ENCODE measurements around the gene BABAM2. TPM values are rescaled to one million over a fixed set of nuclear protein-coding genes. Genes with fewer than 3 reads are reported as not detected.

The BABAM2 gene
- total RNA-seq, 2 donors from 2014 or later = 32.2 to 33.5 TPM

DNA sequence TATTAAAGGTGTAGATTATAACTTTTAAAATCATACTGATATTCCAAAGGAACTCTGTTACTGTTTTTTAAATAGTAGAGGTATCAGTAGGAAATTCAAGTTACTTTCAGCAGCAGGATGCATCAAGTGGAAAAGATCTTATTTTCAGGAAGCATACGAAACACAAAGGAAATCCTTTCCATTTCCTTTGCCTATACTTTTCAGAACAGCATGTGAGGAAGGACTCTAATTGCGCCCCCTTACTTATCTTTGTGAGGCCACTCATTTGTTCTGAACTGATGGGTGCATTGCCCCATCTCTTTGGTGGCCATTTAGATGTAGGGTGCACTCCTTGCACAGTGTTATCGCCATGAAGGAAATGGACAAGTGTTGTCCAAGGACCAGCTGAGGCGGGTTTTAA, 145.3 kb downstream of the BABAM2 start:
- no peak overlapping the region for H3K9ac ChIP-seq (ENCODE audit: low read depth in 2 of 2, low read length in 2 of 2)
- H3K36me3 ChIP-seq = no peaks in the 10 kb centered on the region
- intact Hi-C loops (cut with DNase I) = no loop called here
- no peak for DNase-seq
- H3K4me1 ChIP-seq = no peaks in the 10 kb centered on the region
- H3K27me3 ChIP-seq = no peaks in the 10 kb centered on the region
- TF ChIP-seq, protein P1, sequence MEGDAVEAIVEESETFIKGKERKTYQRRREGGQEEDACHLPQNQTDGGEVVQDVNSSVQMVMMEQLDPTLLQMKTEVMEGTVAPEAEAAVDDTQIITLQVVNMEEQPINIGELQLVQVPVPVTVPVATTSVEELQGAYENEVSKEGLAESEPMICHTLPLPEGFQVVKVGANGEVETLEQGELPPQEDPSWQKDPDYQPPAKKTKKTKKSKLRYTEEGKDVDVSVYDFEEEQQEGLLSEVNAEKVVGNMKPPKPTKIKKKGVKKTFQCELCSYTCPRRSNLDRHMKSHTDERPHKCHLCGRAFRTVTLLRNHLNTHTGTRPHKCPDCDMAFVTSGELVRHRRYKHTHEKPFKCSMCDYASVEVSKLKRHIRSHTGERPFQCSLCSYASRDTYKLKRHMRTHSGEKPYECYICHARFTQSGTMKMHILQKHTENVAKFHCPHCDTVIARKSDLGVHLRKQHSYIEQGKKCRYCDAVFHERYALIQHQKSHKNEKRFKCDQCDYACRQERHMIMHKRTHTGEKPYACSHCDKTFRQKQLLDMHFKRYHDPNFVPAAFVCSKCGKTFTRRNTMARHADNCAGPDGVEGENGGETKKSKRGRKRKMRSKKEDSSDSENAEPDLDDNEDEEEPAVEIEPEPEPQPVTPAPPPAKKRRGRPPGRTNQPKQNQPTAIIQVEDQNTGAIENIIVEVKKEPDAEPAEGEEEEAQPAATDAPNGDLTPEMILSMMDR (IDR thresholded peaks at IDR 0.05) = no peak
- no peak overlapping the region for H3K4me3 ChIP-seq
- no peaks in the 10 kb centered on the region for H3K9me3 ChIP-seq
- H3K27ac ChIP-seq = no peak overlapping the region

DNA sequence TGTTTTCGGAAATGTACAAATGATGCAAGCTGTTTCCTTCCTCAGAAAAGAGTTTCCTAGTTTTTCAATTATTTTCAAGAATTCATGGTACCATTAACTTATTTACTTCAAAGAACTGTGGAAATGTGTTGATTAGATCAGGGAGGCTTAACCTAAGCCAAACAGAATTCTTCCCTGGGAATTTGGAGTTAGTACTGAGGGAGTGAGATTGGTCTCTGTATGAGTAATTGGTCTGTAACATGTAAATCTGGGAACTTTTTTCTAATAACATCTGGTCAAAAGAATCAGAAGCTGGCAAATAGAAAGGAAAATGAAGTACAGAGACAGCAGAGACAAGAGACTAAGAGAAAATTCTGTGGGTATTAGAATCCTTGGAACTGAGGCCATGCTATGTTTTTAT, 145.8 kb downstream of the BABAM2 start:
- no peaks in the 10 kb centered on the region for H3K4me1 ChIP-seq

DNA sequence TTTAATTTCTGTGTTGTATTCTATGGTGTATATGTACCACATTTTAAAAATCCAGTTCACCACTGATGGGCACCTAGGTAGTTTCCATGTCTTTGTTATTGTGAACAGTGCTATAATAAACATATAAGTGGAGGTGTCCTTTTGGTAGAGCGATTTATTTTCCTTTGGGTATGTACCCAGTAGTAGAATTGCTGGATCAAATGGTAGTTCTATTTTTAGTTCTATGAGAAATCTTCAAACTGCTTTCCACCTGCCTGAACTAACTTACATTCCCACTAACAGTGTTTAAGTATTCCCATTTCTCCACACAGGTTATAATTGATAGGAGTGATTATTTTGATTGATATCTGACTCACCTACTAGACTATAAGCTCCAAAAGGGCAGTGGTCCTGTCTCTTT, 148.2 kb downstream of the BABAM2 start:
- H3K4me3 ChIP-seq = no peak overlapping the region
- intact Hi-C loops (cut with DNase I) = no loop called here
- H3K9ac ChIP-seq (ENCODE audit: low read depth in 2 of 2, low read length in 2 of 2) = no peak overlapping the region
- H3K36me3 ChIP-seq = no peaks in the 10 kb centered on the region
- no peaks in the 10 kb centered on the region for H3K4me1 ChIP-seq
- no peak overlapping the region for H3K27ac ChIP-seq
- TF ChIP-seq, protein P1 (IDR thresholded peaks at IDR 0.05) = no peak
- no peak for DNase-seq
- no peaks in the 10 kb centered on the region for H3K9me3 ChIP-seq
- H3K27me3 ChIP-seq = no peaks in the 10 kb centered on the region

More for the DNA sequence above, 145.8 kb downstream of the BABAM2 start:
- no peaks in the 10 kb centered on the region for H3K27me3 ChIP-seq
- intact Hi-C loops (cut with DNase I) = no loop called here
- TF ChIP-seq, protein P1 (IDR thresholded peaks at IDR 0.05) = no peak
- no peak overlapping the region for H3K9ac ChIP-seq (ENCODE audit: low read depth in 2 of 2, low read length in 2 of 2)
- no peaks in the 10 kb centered on the region for H3K9me3 ChIP-seq
- H3K4me3 ChIP-seq = no peak overlapping the region
- H3K27ac ChIP-seq = no peak overlapping the region
- no peak for DNase-seq
- H3K36me3 ChIP-seq = no peaks in the 10 kb centered on the region

DNA sequence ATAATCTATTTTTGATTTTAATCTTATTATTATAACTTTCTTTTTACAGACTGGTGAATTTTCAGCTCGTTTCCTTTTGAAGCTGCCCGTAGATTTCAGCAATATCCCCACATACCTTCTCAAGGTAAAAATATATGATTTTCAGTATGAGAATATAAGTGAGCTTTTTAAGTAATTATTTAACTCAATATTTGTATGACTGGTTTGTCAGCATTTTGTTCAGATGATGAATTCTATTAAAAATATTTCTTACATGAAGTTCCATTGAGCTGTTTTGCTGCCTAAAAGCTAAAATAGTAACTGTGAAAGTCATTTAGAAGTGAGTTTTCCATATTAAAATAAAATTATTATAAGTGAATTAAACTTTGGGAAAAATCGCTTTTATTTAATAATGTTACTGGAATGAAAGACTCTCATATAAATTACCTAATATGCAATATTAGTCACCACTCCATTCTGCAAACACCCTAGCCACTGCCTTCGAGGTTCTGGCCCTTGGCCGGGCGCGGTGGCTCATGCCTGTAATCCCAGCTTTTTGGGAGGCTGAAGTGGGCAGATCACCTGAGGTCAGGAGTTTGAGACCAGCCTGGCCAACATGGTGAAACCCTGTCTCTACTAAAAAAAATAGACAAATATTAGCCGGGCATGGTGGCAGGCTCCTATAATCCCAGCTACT, 155.3 kb downstream of the BABAM2 start:
- no peaks in the 10 kb centered on the region for H3K27me3 ChIP-seq
- H3K9me3 ChIP-seq = no peaks in the 10 kb centered on the region
- no peaks in the 10 kb centered on the region for H3K36me3 ChIP-seq
- DNase-seq = no peak
- intact Hi-C loops (cut with DNase I) = no loop called here
- H3K4me3 ChIP-seq = no peak overlapping the region
- no peaks in the 10 kb centered on the region for H3K4me1 ChIP-seq
- no peak overlapping the region for H3K9ac ChIP-seq (ENCODE audit: low read depth in 2 of 2, low read length in 2 of 2)
- TF ChIP-seq, protein P1 (IDR thresholded peaks at IDR 0.05) = no peak
- no peak overlapping the region for H3K27ac ChIP-seq

DNA sequence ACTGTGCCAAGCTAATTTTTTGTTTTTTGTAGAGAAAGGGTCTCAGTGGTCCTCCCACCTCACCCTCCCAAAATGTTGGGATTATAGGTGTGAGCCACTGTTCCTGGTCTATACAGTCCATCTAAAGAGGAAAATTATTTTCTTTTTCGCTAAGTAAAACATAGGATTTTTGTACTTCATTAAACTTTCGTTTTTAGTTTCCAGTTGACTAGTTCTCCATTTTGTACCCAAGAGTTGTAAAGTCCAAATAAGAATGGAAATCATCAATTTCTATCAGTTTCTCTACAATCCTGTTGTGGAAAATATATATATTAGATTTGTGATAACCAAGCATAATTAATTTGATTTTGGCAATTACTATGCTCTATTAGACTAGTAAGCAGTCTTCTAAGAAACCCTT, 156.4 kb downstream of the BABAM2 start:
- intact Hi-C loops (cut with DNase I) = no loop called here
- H3K27me3 ChIP-seq = no peaks in the 10 kb centered on the region
- no peak overlapping the region for H3K4me3 ChIP-seq
- H3K9ac ChIP-seq (ENCODE audit: low read depth in 2 of 2, low read length in 2 of 2) = no peak overlapping the region
- no peak overlapping the region for H3K27ac ChIP-seq
- DNase-seq = no peak
- H3K4me1 ChIP-seq = no peaks in the 10 kb centered on the region
- no peaks in the 10 kb centered on the region for H3K9me3 ChIP-seq
- H3K36me3 ChIP-seq = no peaks in the 10 kb centered on the region
- TF ChIP-seq, protein P1 (IDR thresholded peaks at IDR 0.05) = no peak
